GM19467 (cell line): ENCODE measurements around the gene ZNF697.
"Not testable (repeated sequence)": the region's sequence is repeated elsewhere in the genome, so short reads cannot be mapped to it uniquely, and the experiment has no call there.

Experiments
- ATAC-seq: cut with Tn5 transposase; IDR thresholded peaks from one replicate; pipeline ENCODE4 v1.9.1; 2021; ENCODE audit warnings: mild to moderate bottlenecking, moderate library complexity; ENCODE audit not compliant: unreplicated experiment

The ZNF697 gene

GRCh38 chr1:119632103-119632490, 16.0 kb downstream of the ZNF697 start:
- ATAC-seq: no peak

DNA sequence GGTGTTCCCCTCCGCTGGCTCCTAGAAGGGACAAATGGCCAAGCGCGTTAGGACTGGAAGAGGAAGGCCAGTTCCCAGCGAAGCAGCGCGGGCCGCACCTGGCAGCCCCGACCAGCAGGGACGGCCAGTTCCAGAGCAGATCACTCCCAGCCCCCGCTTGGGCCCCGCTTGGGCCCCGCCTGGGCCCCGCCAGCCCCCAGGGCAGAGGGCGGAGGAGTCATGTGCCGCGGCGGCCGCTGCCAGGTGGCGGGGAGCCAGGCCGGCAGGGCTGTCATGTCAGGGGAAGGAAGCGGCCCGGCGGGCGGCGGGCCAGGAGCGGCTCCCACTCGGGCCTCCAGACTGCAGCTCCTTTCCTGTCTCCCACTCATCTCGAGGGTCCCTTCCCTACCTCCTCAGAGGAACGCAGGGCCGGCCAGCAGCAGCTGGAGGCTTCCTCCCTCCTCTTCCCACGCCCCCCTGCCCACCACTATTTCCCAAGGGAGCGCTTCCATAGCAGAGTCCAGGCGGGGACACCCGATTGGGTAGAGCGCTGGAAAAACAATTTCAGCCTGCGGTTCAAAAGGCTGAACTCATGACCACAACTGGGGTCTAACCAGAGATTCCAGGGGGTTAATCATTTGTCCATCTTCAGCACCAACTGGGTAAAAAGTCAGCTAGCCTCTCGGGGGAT, 16.5 kb downstream of the ZNF697 start:
- peak; percentile 68 for ATAC-seq

GRCh38 chr1:119631086-119631432, 17.0 kb downstream of the ZNF697 start:
- no peak for ATAC-seq

GRCh38 chr1:119626841-119627240, 21.2 kb downstream of the ZNF697 start:
- ATAC-seq: no peak

DNA sequence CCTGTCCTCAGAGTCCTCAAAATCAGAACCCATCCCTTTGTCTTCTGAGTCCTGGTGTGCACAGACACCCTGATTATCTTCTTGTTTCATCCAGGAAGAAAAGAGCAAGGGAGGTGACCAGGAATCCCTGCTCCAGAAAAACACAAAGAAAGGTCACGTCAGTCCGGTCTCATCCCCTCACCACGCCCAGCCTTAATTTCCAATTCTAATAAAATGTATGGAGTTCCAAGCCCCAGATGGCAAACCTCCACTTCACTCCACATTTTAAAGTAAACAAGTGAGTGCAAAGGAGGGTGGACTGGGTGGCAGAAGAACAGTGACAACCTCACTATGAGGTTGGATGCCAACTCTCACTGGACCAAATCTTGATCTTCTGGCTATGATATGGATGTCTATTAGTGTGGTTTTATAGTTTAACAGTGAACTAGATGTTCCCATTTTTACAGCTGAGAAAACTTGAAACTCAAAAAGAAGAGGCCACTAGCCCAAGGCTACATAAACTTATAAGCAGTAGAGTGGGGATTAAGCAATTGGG, 22.0 kb downstream of the ZNF697 start:
- no peak for ATAC-seq

DNA sequence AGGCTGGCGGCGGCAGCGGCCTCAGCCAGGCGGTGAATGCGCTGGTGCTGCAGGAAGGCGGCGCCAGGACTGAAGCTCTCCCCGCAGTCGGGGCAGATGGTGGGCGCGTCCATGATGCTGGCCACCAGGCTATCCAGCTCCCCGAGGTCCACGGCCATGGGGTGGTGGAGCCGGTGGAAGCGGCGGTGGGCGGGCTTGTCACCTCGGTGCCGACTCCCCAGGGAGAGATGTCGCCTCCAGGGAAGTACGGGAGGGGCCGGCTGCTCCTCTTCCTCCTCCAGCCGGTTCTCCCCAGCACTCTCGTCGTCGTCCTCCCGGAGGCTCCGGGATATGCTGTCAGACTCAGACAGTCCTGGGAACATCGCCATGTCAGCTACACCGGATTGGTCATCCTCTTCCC, 24.4 kb downstream of the ZNF697 start:
- ATAC-seq: no peak

- ATAC-seq: no peak
These were observed 24.9 kb downstream of the ZNF697 start for GRCh38 chr1:119623193-119623515.

- ATAC-seq: no peak
These were observed 25.5 kb downstream of the ZNF697 start for GRCh38 chr1:119622311-119623192.

DNA sequence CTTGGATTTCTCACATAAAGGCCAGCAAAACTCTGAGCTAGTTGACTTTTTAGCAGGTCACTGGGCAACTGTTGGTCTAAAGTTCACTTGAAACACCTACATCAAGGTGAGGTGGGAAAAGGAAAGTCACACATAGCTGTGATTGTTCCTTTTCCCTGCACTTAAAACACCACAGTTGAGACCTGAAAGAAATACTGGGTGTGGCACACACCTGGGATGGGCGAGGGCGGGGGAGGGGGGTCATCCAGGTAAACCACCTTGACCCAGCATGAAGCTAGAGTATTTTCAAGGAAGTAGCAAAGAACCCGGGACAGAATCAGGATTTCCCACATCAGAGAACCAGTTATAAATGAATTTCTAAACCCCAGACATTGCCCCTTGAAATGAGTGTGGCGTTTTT, 26.4 kb downstream of the ZNF697 start:
- ATAC-seq: no peak

DNA sequence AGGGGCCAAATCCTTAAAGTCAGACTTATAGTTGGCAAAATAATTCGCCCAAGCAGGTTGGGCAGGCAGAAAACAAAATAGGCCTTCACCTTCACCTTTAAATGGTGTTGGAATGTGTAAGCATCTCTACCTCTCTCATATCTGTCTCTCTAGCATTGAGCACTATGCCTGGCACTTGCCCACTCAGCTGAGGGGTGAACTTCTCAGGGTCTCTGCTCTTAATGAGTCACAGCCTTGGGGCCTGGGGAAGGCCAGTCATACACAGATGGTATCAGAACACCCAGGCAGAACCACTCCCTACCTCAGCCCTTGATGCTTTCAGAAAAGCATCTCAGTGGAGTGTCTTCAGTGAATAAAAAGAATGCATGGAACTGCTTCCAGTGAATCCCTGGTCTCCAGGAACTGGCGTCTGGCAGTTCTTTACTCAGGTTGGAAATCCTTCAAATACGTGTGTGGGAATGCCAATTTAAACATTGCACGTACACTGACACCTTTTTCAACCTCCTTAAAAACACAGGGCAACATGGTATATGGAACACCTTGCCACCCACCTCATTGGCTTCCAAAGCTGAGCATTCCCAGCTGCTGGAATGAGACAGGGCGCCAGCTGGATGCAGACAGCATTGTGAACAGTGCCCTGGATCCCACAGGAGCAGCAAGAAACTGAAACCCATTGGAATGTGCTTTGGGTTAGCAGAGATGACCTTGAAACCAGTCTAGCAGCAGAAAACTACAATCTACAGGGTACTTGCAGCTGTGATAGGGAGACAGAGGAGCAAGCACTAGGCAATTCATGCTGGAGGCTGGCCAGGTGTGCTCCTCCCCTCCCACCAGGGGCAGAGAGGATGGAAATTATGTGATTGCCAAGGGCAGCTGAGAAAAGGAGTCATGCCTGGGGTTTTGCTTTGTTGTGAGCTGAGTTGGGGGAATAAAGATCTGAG, 30.0 kb downstream of the ZNF697 start:
- no peak for ATAC-seq

DNA sequence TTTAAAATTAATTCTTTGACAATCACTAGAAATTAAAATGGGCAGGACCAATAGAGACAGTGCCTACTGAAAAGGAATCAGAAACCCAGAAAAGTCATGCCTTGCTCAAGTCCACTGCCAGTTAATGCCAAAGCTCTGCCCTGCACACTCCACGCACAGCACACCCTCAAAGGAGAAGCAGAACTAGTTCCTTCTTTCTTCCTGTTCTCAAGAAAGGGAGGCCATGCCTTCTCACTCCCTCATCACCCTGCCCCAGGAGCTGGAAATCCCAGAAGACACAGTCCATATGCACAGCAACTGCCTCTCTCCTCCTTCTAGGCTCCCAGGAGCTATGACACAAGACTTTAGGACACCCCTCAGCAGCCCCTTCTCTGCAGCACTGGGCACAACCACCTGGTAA, 31.3 kb downstream of the ZNF697 start:
- ATAC-seq: not testable (repeated sequence)

DNA sequence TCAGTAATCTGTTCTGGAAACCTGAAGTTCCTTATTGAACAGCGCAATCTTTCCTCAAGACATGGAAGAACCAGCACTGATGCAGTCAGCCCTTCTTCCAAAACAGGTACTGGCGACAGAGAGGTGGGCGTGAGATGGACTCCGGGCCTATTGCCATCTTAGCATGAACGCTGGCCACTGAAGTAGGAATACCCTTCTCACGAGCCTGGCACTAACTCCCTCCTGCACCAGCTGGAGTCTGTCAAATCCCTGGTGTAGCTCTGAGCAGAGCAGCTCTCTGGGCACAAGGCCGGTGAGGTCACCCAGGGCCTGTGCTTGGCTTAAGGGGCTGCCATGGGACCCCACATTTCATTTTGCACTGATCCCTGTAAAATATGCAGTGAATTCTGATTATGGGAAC, 33.0 kb downstream of the ZNF697 start:
- ATAC-seq: not testable (repeated sequence)

GRCh38 chr1:119613769-119614720, 34.0 kb downstream of the ZNF697 start:
- peak; percentile 76 for ATAC-seq

GRCh38 chr1:119611701-119612113, 36.4 kb downstream of the ZNF697 start:
- ATAC-seq: no peak

DNA sequence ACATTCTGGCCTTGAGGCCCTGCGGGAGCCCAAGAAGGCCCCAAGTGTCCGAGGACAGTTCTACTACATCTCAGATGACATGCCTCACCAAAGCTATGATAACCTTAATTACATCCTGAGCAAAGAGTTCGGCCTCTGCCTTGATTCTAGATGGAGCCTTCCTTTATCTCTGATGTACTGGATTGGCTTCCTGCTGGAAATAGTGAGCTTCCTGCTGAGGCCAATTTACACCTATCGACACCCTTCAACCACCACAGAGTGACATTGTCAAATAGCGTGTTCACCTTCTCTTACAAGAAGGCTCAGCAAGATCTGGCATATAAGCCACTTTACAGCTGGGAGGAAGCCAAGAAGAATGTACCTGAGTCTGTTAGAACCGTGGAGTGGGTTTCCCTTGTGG, 39.2 kb downstream of the ZNF697 start:
- ATAC-seq: not testable (repeated sequence)

GRCh38 chr1:119607087-119607807, 40.8 kb downstream of the ZNF697 start:
- ATAC-seq: not testable (repeated sequence)

- no peak for ATAC-seq
These were observed 41.7 kb downstream of the ZNF697 start for GRCh38 chr1:119606394-119606793.

DNA sequence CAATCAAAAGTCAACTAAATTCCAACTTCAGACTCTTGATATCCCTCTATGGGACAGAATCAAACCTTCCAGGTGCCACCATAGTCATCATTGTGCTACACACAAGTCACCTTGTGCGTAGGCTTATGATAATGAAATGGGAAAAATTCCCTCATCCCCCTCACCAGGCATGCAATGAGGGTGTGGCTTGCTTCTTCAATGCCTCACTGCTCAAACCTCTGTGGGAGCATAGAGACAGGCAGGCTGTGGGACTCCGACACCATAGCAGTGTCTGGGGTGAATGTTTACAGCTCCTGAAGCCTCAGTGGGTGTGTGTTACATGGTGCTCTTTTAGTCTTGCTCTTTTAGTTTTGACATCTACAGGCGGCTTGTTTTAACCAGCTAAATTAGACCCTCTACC, 42.4 kb downstream of the ZNF697 start:
- ATAC-seq: no peak

DNA sequence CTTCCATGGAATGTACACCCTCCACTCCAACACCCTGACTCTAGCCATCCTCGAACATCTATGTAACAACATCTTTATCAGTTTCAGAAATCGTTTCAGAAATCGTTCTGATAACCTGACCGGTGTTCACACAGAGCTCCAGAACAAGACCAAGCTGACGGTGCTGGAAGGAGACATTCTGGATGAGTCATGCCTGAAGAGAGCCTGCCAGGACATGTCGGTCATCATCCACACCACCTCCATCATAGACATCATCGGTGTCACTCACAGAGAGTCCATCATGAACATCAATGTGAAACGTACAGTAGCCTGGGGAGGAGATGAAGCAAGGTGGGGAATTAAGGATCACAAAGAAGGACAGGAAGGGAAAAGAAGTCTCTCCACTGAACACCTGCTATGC, 43.0 kb downstream of the ZNF697 start:
- ATAC-seq: not testable (repeated sequence)
